H9 (cell line): ENCODE results near the gene TTC9C. TPM values are rescaled to one million over a fixed set of nuclear protein-coding genes. Genes with fewer than 3 reads are reported as not detected.
"Not testable (repeated sequence)": the region's sequence is repeated elsewhere in the genome, so short reads cannot be mapped to it uniquely, and the experiment has no call there.

Experiments used
- DNase-seq: peaks from one replicate; pipeline ENCODE4 v3.0.0-alpha.2; 2017
- H2AFZ ChIP-seq: one replicate; pipeline ENCODE4 v1.6.1; 2013; ENCODE audit warnings: mild to moderate bottlenecking, low read length, control low read depth, moderate library complexity
- H2AK5ac ChIP-seq: 2 replicates; pipeline ENCODE4 v1.6.1; 2013; ENCODE audit warnings: low read length, control low read depth, mixed read lengths; ENCODE audit not compliant: insufficient read length
- H2BK120ac ChIP-seq: one replicate; pipeline ENCODE4 v1.6.1; 2013; ENCODE audit warnings: low read depth, mild to moderate bottlenecking, low read length, control low read depth, inconsistent platforms; ENCODE audit not compliant: poor library complexity, severe bottlenecking
- H2BK12ac ChIP-seq: 2 replicates; pipeline ENCODE4 v1.6.1; 2013; ENCODE audit warnings: low read length, control low read depth, mixed read lengths, low read depth; ENCODE audit not compliant: insufficient read length
- H2BK15ac ChIP-seq: 2 replicates; pipeline ENCODE4 v1.6.1; 2013; ENCODE audit warnings: low read depth, low read length, control low read depth
- H2BK20ac ChIP-seq: one replicate; pipeline ENCODE4 v1.6.1; 2013; ENCODE audit warnings: low read depth, mild to moderate bottlenecking, low read length, control low read depth, inconsistent platforms; ENCODE audit not compliant: poor library complexity, severe bottlenecking
- H2BK5ac ChIP-seq: 2 replicates; pipeline ENCODE4 v1.6.1; 2013; ENCODE audit warnings: low read length, control low read depth, mixed read lengths; ENCODE audit not compliant: insufficient read length
- H3K14ac ChIP-seq: 2 replicates; pipeline ENCODE4 v1.6.1; 2013; ENCODE audit warnings: low read length, control low read depth; ENCODE audit not compliant: insufficient read depth
- H3K18ac ChIP-seq: 2 replicates; pipeline ENCODE4 v1.6.1; 2013; ENCODE audit warnings: low read depth, mild to moderate bottlenecking, mixed read lengths, low read length, control low read depth; ENCODE audit not compliant: insufficient read length
- H3K23ac ChIP-seq: 2 replicates; pipeline ENCODE4 v1.6.1; 2013; ENCODE audit warnings: low read length, control low read depth, mixed read lengths, low read depth; ENCODE audit not compliant: insufficient read length
- H3K23me2 ChIP-seq: 2 replicates; pipeline ENCODE4 v1.6.1; 2013; ENCODE audit warnings: low read depth, mild to moderate bottlenecking, mixed read lengths, low read length, control low read depth; ENCODE audit not compliant: insufficient read length, poor library complexity, severe bottlenecking
- H3K27ac ChIP-seq: 2 replicates; pipeline ENCODE4 v1.5.1; 2013; ENCODE audit warnings: low read length, control low read depth, mixed read lengths, low read depth; ENCODE audit not compliant: insufficient read length
- H3K27me3 ChIP-seq: 2 replicates; pipeline ENCODE4 v1.6.1; 2013; ENCODE audit warnings: low read length, control low read depth, inconsistent platforms; ENCODE audit not compliant: insufficient read depth
- H3K4ac ChIP-seq: 2 replicates; pipeline ENCODE4 v1.6.1; 2013; ENCODE audit warnings: low read depth, mild to moderate bottlenecking, control low read depth, inconsistent platforms, low read length, moderate library complexity
- H3K4me1 ChIP-seq: 2 replicates; pipeline ENCODE4 v1.6.1; 2013; ENCODE audit warnings: low read length, control low read depth, inconsistent platforms; ENCODE audit not compliant: insufficient read depth
- H3K4me2 ChIP-seq: 2 replicates; pipeline ENCODE4 v1.6.1; 2013; ENCODE audit warnings: low read length, control low read depth, mixed read lengths; ENCODE audit not compliant: insufficient read length, insufficient read depth
- H3K56ac ChIP-seq: 2 replicates; pipeline ENCODE4 v1.6.1; 2013; ENCODE audit warnings: low read depth, mild to moderate bottlenecking, mixed read lengths, low read length, control low read depth; ENCODE audit not compliant: insufficient read length
- H3K79me1 ChIP-seq: 2 replicates; pipeline ENCODE4 v1.6.1; 2013; ENCODE audit warnings: low read depth, mild to moderate bottlenecking, moderate library complexity, low read length, control low read depth, inconsistent platforms; ENCODE audit not compliant: insufficient read depth, poor library complexity, severe bottlenecking
- H3K79me2 ChIP-seq: 2 replicates; pipeline ENCODE4 v1.6.1; 2013; ENCODE audit warnings: low read length, control low read depth, inconsistent platforms; ENCODE audit not compliant: insufficient read depth
- H3K9ac ChIP-seq: 2 replicates; pipeline ENCODE4 v1.6.1; 2013; ENCODE audit warnings: low read length, control low read depth, mixed read lengths; ENCODE audit not compliant: insufficient read length; ENCODE audit errors: extremely low read depth
- H3K9me3 ChIP-seq: one replicate; pipeline ENCODE4 v1.6.1; 2013; ENCODE audit warnings: low read depth, low read length, inconsistent platforms; ENCODE audit not compliant: control insufficient read depth
- H3T11ph ChIP-seq: one replicate; pipeline ENCODE4 v1.6.1; 2013; ENCODE audit warnings: mild to moderate bottlenecking, low read length, control low read depth, inconsistent platforms
- H4K20me1 ChIP-seq: one replicate; pipeline ENCODE4 v1.6.1; 2013; ENCODE audit not compliant: control insufficient read depth, insufficient read length, insufficient read depth
- H4K5ac ChIP-seq: 2 replicates; pipeline ENCODE4 v1.6.1; 2013; ENCODE audit warnings: low read depth, mild to moderate bottlenecking, mixed read lengths, low read length, control low read depth; ENCODE audit not compliant: insufficient read length
- H4K8ac ChIP-seq: replicated peaks from 2 replicates; pipeline ENCODE4 v1.6.1; 2013; ENCODE audit warnings: low read length, control low read depth, mixed read lengths, low read depth; ENCODE audit not compliant: insufficient read length
- H4K91ac ChIP-seq: 2 replicates; pipeline ENCODE4 v1.6.1; 2013; ENCODE audit warnings: low read depth, mild to moderate bottlenecking, moderate library complexity, mixed read lengths, low read length, control low read depth; ENCODE audit not compliant: insufficient read length
- H3K27ac Mint-ChIP-seq, 3 experiments: 2 replicates in 2 of 3; 3 replicates in 1 of 3; pipeline ENCODE4 v1.8.0; 2020 to 2021; ENCODE audit warnings: mixed read lengths in 3 of 3, mild to moderate bottlenecking in 1 of 3, moderate library complexity in 1 of 3
- H3K27me3 Mint-ChIP-seq: 2 replicates; pipeline ENCODE4 v1.8.0; 2021; ENCODE audit warnings: low read depth, mild to moderate bottlenecking, moderate library complexity, mixed read lengths
- H3K36me3 Mint-ChIP-seq, 3 experiments: 2 replicates in 2 of 3; 3 replicates in 1 of 3; pipeline ENCODE4 v1.8.0; 2020 to 2021; ENCODE audit warnings: low read depth in 3 of 3, mixed read lengths in 3 of 3; ENCODE audit not compliant: insufficient read depth in 1 of 3
- H3K4me1 Mint-ChIP-seq, 2 experiments: 2 replicates each; pipeline ENCODE4 v1.8.0; 2020; ENCODE audit warnings: mixed read lengths in 2 of 2
- H3K4me3 Mint-ChIP-seq, 2 experiments: 2 replicates in 1 of 2; 3 replicates in 1 of 2; pipeline ENCODE4 v1.8.0; 2020 to 2021; ENCODE audit warnings: mild to moderate bottlenecking in 2 of 2, mixed read lengths in 2 of 2, moderate library complexity in 1 of 2
- H3K9me3 Mint-ChIP-seq, 2 experiments: 2 replicates in 1 of 2; 3 replicates in 1 of 2; pipeline ENCODE4 v1.8.0; 2020; ENCODE audit warnings: mild to moderate bottlenecking in 2 of 2, mixed read lengths in 2 of 2, moderate library complexity in 1 of 2
- CTCF ChIP-seq: fragments of 200-600 bp; sonication (generic); conservative IDR thresholded peaks from 3 replicates; pipeline ENCODE4 v1.8.0; 2021; ENCODE audit warnings: antibody characterized with exemption, mild to moderate bottlenecking
- WGBS: extraction: QIAGEN DNeasy Blood & Tissue Kit; methylation state at CpG from one replicate; pipeline ENCODE4 v1.1.7; 2013; ENCODE audit warnings: missing lambda C conversion rate, low lambda C conversion rate, mixed read lengths; ENCODE audit not compliant: insufficient read length; ENCODE audit errors: extremely low coverage; 5-methylcytosine and 5-hydroxymethylcytosine counted together
- total RNA-seq: library from RNA; stranded (reverse); gene quantifications from 2 replicates; pipeline ENCODE4 v1.2.1, GENCODE V29; 2021

The TTC9C gene
- total RNA-seq, 1 experiment from 2014 or later, result 33.4 TPM

GRCh38 chr11:62689421-62690183 is 38.7 kb upstream of the TTC9C start, which contains the start of gene LRRN4CL:
TSS of gene LRRN4CL (minus strand) at chr11:62689530. CDS start at chr11:62688508, 1,022 bp downstream.
- no peaks in the 10 kb centered on the region for H4K20me1 ChIP-seq
- no peak within 1 kb of the TSS for H3T11ph ChIP-seq
- no peak within 1 kb of the TSS for H2BK5ac ChIP-seq
- H3K56ac ChIP-seq, result no peak within 1 kb of the TSS
- H3K9me3 Mint-ChIP-seq, result no peaks in the 10 kb centered on the region; a peak in 1 of 5 replicates
- H3K23ac ChIP-seq, result no peak within 1 kb of the TSS
- no peak within 1 kb of the TSS for H3K18ac ChIP-seq
- no peak within 1 kb of the TSS for H4K91ac ChIP-seq
- H2AK5ac ChIP-seq, result no peak within 1 kb of the TSS
- H2BK12ac ChIP-seq, result no peak within 1 kb of the TSS
- H2BK120ac ChIP-seq, result no peak within 1 kb of the TSS
- no peak within 1 kb of the TSS for H2BK20ac ChIP-seq
- peak within 1 kb of the TSS; percentile 55 to 88 (median 70); a peak in 5 of 7 replicates for H3K27ac Mint-ChIP-seq
- H3K23me2 ChIP-seq, result no peaks in the 10 kb centered on the region
- no peaks in the 10 kb centered on the region for H3K79me1 ChIP-seq
- TF ChIP-seq CTCF, result no peak
- H3K79me2 ChIP-seq, result no peaks in the 10 kb centered on the region
- H3K27ac ChIP-seq, result no peak within 1 kb of the TSS
- no peak within 1 kb of the TSS for H3K9ac ChIP-seq
- H3K36me3 Mint-ChIP-seq, result peaks cover 14 to 33% (median 32%) of the 10 kb centered on the region in 3 experiments; a peak in 5 of 7 replicates
- H2BK15ac ChIP-seq, result no peak within 1 kb of the TSS
- WGBS, result no CpG with 5 or more reads among the region's 11 CpGs
- H3K4me2 ChIP-seq, result no peak within 1 kb of the TSS
- H3K9me3 ChIP-seq, result no peaks in the 10 kb centered on the region
- no peak within 1 kb of the TSS for H4K8ac ChIP-seq
- H3K4me3 Mint-ChIP-seq, result no peak within 1 kb of the TSS; a peak in 1 of 5 replicates
- no peak within 1 kb of the TSS for H2AFZ ChIP-seq
- peaks cover 0 to 11% of the 10 kb centered on the region in 2 experiments; a peak in 3 of 4 replicates for H3K4me1 Mint-ChIP-seq
- H3K14ac ChIP-seq, result no peak within 1 kb of the TSS
- no peaks in the 10 kb centered on the region for H3K27me3 Mint-ChIP-seq
- no peaks in the 10 kb centered on the region for H3K4me1 ChIP-seq
- no peak within 1 kb of the TSS for H3K4ac ChIP-seq
- H4K5ac ChIP-seq, result no peak within 1 kb of the TSS
- DNase-seq, result no peak
- H3K27me3 ChIP-seq, result no peaks in the 10 kb centered on the region

- H3K4ac ChIP-seq, H4K91ac ChIP-seq, H3K27ac ChIP-seq, H3K4me2 ChIP-seq, H3K79me1 ChIP-seq, H2BK120ac ChIP-seq, H4K20me1 ChIP-seq, DNase-seq, H4K8ac ChIP-seq, H3K27me3 Mint-ChIP-seq, H3K9me3 Mint-ChIP-seq, H2AFZ ChIP-seq, H2BK20ac ChIP-seq, H3K79me2 ChIP-seq, H3K27ac Mint-ChIP-seq, H3K9me3 ChIP-seq, H2BK5ac ChIP-seq, H4K5ac ChIP-seq, H3K4me3 Mint-ChIP-seq, H3K4me1 ChIP-seq, H2AK5ac ChIP-seq, H3K9ac ChIP-seq, H3K14ac ChIP-seq, H2BK12ac ChIP-seq, H3K56ac ChIP-seq, H2BK15ac ChIP-seq, H3K23me2 ChIP-seq, H3K18ac ChIP-seq, H3K27me3 ChIP-seq, H3T11ph ChIP-seq, H3K23ac ChIP-seq: not testable (repeated sequence)
- H3K36me3 Mint-ChIP-seq, result peaks cover 16 to 42% (median 41%) of the 10 kb centered on the region in 3 experiments; a peak in 5 of 7 replicates
- peaks cover 0 to 12% of the 10 kb centered on the region in 2 experiments; a peak in 3 of 4 replicates for H3K4me1 Mint-ChIP-seq
- WGBS, result no CpG with 5 or more reads among the region's 4 CpGs
Observed at GRCh38 chr11:62693624-62694023, 34.7 kb upstream of the TTC9C start.
